NCI-H187 (cell line): ENCODE measurements around the gene TMEM184C.

Experiments used
- DNase-seq, 2 experiments: peaks; one replicate each; lab custom pipeline; 2025; lab: John Stamatoyannopoulos, UW

The TMEM184C gene

DNA sequence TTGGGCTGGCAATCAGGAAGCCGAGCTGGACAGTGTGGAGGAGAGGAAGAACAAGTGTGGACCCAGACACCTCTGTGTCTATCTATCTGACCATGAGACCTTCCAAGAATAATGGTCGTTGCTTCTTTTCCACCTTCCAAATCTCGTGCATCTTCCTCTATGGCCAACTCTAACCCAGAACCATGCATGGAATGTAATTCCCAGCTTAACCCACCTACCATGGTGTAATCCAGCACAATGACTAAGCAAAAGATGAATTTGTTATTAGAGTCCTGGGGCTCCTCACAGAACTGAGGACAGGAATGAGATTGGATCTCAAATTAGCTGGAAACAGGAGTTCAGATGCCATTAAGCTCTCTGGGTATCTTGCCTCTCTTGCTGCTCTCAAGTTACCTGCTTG, 17.4 kb upstream of the TMEM184C start:
- DNase-seq, result no peak

DNA sequence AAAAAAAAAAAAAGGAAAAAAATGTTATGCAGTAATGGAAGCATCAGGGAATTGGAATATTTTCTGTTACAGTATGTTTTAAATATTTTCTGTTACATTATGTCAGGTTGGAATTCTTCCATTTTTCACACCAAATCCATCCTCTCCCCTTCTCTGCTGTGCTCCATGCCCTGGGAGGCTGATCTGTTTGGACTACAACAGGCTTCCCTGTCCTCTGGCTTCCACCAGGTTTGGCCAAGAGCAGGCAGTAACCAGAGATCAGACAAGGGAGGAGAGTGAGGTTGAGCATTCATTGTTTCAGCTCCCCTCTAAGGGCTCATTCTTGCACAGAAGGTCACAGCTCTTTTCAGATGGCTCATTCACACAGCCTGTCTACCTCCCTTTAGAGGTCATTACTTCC, 11.7 kb upstream of the TMEM184C start:
- no peak for DNase-seq

GRCh38 chr4:147607471-147607870, 9.7 kb upstream of the TMEM184C start:
- no peak for DNase-seq

DNA sequence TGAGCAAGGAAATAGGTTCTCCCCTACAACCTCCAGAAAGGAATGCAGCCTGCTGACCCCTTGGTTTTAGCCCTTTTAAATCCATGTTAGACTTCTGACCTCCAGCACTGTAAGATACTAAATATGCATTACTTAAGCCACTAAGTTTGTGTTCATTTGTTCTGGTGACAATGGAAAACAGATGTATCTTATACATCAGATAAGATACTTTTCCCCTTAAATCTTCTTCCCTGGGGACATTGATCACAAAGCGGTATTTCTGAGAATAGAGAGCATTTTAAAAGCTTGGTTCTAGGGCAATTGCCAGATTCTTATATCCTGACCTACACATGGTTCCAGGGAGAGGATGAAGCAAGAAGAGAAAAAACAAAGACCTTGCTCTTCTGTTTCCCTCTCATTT, 6.5 kb upstream of the TMEM184C start:
- no peak for DNase-seq

DNA sequence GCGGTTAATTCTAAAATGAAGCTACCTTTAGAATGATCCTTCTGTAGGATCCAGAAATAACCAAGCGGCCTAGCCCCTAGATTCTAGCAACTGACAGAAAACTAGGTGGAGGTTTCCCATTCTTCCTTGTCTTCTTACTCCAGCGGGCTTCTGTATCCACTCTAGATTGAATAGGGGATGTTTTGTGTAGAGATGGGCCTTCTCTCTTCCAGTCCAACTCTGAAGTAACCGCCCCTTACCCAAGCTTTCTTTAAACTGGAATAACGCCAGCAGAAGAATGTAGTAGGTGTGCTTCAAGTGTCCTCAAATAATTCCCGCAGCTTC, 386 bp upstream of the TMEM184C start:
- DNase-seq, result no peak

- DNase-seq, result no peak
These were observed 869 bp downstream of the TMEM184C start for GRCh38 chr4:147617841-147618691.

DNA sequence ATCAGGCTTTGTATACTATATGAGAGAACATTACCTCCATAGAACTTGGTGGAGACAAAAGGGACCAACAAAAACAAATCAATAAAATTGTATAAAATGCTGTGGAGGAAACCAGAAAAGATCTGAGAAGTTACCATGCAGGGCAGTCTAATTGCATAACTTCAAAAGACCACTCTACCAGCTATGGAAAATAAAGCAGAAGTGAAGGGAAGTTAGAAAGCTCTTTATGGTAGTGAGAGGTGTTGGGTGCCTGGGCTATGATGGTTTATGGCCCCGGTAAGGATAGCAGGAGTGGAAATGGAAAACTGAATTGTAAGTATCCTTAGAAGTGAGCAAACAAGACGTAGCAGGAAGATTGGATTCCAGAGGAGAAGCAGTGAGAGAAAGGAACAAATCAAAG, 3.1 kb downstream of the TMEM184C start:
- DNase-seq, result no peak

DNA sequence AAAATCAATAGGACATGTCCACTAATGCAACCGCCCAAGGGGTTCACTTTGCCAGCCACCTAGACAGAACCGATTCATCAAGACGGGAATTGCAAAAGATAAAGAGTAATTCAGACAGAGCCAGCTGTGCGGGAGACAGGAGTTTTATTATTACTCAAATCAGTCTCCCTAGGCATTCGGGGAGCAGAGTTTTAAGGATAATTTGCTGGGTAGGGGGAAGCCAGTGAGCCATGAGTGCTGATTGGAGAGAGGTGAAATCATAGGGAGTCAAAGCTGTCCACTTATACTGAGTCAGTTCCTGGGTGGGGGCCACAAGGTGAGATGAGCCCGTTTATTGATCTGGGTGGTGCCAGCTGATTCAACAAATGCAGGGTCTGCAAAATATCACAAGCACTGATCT, 8.5 kb downstream of the TMEM184C start:
- no peak for DNase-seq

GRCh38 chr4:147626903-147627302, 9.7 kb downstream of the TMEM184C start:
- no peak for DNase-seq

- no peak for DNase-seq
These were observed 11.2 kb downstream of the TMEM184C start for GRCh38 chr4:147628415-147628814.

GRCh38 chr4:147629783-147630730, 12.9 kb downstream of the TMEM184C start:
- no peak for DNase-seq

DNA sequence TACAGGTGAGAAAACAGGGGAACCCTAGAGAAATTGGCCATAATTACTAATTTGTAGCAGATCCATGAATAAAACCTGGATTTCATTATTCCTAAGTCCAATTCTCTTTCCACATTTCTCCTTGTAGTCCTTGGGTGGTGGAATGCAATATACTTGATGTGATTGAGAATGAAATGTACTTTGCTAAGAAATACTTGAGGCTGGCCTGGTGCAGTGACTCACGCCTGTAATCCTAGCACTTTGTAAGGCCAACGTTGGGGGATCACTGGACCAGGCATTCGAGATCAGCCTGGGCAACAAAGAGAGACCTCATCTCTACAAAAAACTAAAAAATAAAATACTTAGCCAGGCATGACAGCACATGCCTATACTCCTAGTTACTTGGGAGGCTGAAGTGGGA, 15.9 kb downstream of the TMEM184C start:
- no peak for DNase-seq

GRCh38 chr4:147633643-147634042, 16.4 kb downstream of the TMEM184C start:
- no peak for DNase-seq

- no peak for DNase-seq
These were observed 18.2 kb downstream of the TMEM184C start for GRCh38 chr4:147635348-147635747.

DNA sequence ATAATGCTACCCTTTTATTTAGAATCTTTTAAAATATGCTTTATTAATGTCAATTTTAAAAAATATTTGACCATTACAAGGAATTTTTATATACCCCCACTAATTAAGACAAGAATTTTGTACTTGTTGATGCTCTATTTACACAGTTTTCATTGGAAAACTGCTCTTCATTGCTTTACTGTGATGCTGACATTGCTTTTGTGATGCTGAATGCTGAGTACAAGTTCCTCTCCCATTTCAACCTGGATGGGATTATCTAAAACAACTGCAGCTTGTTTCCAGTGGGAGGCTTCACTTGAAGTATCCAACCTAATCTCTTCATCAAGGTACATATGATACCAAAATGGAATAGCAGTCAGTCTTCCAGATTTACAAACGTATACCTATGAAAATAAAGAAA, 21.2 kb downstream of the TMEM184C start:
- DNase-seq, result no peak

- no peak for DNase-seq
These were observed 21.7 kb downstream of the TMEM184C start for GRCh38 chr4:147638942-147639341.

DNA sequence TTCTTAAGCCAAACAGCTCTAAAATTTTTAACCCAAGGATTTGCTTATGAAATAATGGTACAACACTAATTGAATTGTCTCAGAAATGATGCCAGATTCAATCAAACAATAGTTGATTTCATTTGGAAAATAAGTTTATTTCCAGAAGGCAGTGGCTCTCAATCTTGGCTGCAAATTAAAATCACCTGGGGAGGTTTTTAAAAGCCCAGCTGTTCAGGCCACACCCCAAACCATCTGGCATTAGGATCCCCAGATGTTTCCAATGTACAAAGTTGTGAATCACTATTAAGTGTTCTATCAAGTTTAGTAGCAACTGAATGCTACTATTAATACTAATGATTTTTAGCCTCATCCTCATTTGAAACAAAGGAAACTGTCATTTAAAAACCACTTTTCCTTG, 22.2 kb downstream of the TMEM184C start:
- no peak for DNase-seq

DNA sequence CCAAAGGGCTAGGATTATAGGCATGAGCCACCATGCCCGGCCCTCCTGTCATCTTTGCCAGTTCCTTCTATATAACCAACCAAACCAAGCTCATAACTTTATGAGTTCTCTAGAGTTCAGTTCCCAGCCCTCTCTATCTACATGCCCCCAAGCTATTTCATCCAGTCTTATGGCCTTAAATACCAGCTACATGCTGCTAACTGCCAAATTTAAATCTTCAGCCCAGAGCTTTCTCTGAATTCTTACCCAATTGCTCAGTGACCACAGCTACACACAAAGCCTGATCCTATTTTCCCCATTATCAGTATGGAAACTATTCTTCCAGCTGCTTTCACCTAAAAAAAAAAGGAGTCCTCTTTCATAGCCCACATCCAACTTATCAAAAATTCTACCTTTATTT, 23.1 kb downstream of the TMEM184C start:
- no peak for DNase-seq

GRCh38 chr4:147643616-147644015, 26.4 kb downstream of the TMEM184C start:
- no peak for DNase-seq

- DNase-seq, result no peak
These were observed 27.3 kb downstream of the TMEM184C start for GRCh38 chr4:147644471-147644870.

DNA sequence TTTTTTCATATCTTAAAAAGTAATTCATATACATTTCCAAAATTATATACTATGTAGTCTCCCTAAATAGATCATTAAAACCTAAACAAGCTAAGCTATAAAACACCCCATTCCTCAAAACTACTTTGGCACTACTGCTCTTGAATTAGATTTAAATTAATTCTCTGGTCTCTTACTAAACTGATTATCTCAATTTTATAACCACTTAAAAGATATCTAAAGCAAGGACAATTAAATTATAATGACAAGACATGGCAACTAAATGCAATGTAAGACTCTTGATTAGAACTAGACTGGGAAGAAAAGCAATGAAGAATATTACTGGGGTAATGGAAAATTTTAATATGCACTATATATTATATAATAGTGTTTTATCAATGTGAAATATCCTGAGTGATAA, 27.9 kb downstream of the TMEM184C start:
- DNase-seq, result no peak

GRCh38 chr4:147648656-147649055, 31.5 kb downstream of the TMEM184C start:
- no peak for DNase-seq

DNA sequence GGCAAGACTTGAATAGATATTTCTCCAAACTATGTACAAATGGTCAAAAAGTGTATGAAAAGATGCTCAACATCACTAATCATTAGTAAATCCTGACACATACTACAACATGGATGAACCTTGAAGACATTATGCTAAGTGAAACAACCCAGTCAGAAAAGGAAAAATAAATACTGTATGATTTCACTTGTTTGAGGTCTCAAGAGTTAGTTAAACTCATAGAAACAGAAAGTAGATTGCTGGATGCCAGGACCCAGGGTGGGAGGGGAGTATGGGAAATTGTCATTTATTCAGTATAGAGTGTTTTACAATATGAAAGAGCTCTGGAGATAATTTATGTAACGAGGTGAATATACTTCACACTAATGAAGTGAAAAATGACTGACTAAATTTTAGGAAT, 34.4 kb downstream of the TMEM184C start:
- DNase-seq, result no peak
